SU-DHL-6 (cell line): ENCODE data around the gene ITGAL.

Experiments
- H2AFZ ChIP-seq: fragments of 200-600 bp; sonication (generic); 2 replicates; pipeline ENCODE4 v1.6.1; 2014; ENCODE audit warnings: low read depth, mild to moderate bottlenecking, moderate library complexity, mixed read lengths, antibody characterized with exemption, low read length; ENCODE audit not compliant: severe bottlenecking
- H3F3A ChIP-seq: fragments of 200-600 bp; shearing (Covaris generic); 2 replicates; pipeline ENCODE4 v1.6.0; 2016; ENCODE audit warnings: antibody characterized with exemption, mild to moderate bottlenecking; ENCODE audit not compliant: insufficient read depth
- H3K27ac ChIP-seq: fragments of 200-600 bp; sonication (generic); 2 replicates; pipeline ENCODE4 v1.5.1; 2016; ENCODE audit warnings: low read depth, mild to moderate bottlenecking, low read length, moderate library complexity, mixed read lengths
- H3K27me3 ChIP-seq: fragments of 200-600 bp; sonication (generic), shearing (Covaris generic); 2 replicates; pipeline ENCODE4 v1.6.0; 2014; ENCODE audit warnings: mild to moderate bottlenecking, low read length
- H3K36me3 ChIP-seq: fragments of 200-600 bp; sonication (generic); 2 replicates; pipeline ENCODE4 v1.6.1; 2014; ENCODE audit warnings: mild to moderate bottlenecking, low read length, mixed read lengths
- H3K4me2 ChIP-seq: fragments of 300-600, 200-600 bp; shearing (Covaris generic), sonication (generic); 2 replicates; pipeline ENCODE4 v1.6.0; 2014; ENCODE audit warnings: low read length, low read depth, mild to moderate bottlenecking; ENCODE audit not compliant: poor library complexity, severe bottlenecking
- H3K4me3 ChIP-seq: fragments of 200-600 bp; sonication (generic); 2 replicates; pipeline ENCODE4 v1.5.1; 2014; ENCODE audit warnings: antibody characterized with exemption, low read length, mild to moderate bottlenecking, mixed read lengths; ENCODE audit not compliant: insufficient read depth, poor library complexity, severe bottlenecking
- H3K79me2 ChIP-seq: fragments of 200-600 bp; sonication (generic); 2 replicates; pipeline ENCODE4 v1.6.1; 2014; ENCODE audit warnings: mild to moderate bottlenecking, low read length, moderate library complexity; ENCODE audit not compliant: insufficient read depth
- H3K9ac ChIP-seq: fragments of 200-600 bp; sonication (generic); 2 replicates; pipeline ENCODE4 v1.7.0; 2014; ENCODE audit warnings: mild to moderate bottlenecking, low read length
- H3K9me2 ChIP-seq: fragments of 200-600 bp; sonication (generic); replicated peaks from 2 replicates; pipeline ENCODE4 v1.6.1; 2014; ENCODE audit warnings: low read length; ENCODE audit not compliant: insufficient read depth
- H3K9me3 ChIP-seq: fragments of 200-600 bp; sonication (generic); 2 replicates; pipeline ENCODE4 v1.6.1; 2014; ENCODE audit warnings: low read length, mixed read lengths; ENCODE audit not compliant: insufficient read depth
- H4K20me1 ChIP-seq: fragments of 200-600 bp; sonication (generic); 2 replicates; pipeline ENCODE4 v1.6.1; 2014; ENCODE audit warnings: low read depth, mild to moderate bottlenecking, antibody characterized with exemption, low read length, moderate library complexity, mixed read lengths
- CTCF ChIP-seq: fragments of 200-600 bp; sonication (generic); IDR thresholded peaks from one replicate; pipeline ENCODE4 v1.5.1; 2017; ENCODE audit warnings: antibody characterized with exemption, mild to moderate bottlenecking, low read length, moderate library complexity; ENCODE audit not compliant: insufficient read depth, poor library complexity, severe bottlenecking
- EZH2phosphoT487 ChIP-seq: fragments of 200-600 bp; sonication (generic), shearing (Covaris generic); conservative IDR thresholded peaks from 2 replicates; pipeline ENCODE4 v1.6.1; 2018; ENCODE audit warnings: mild to moderate bottlenecking, antibody characterized with exemption, low read length, moderate library complexity, mixed read lengths

ITGAL gene

GRCh38 chr16:30562021-30562420, 89.5 kb downstream of the ITGAL start:
- H4K20me1 ChIP-seq = no peaks in the 10 kb centered on the region
- no peak overlapping the region for H3K9ac ChIP-seq
- H3K36me3 ChIP-seq = no peaks in the 10 kb centered on the region
- no peaks in the 10 kb centered on the region for H3K9me3 ChIP-seq
- H3K27me3 ChIP-seq = no peaks in the 10 kb centered on the region
- H3K79me2 ChIP-seq = 0 out of 2 replicates have a peak, but pooled peaks cover 4% of the 10 kb centered on the region
- no peak overlapping the region for H3K4me3 ChIP-seq
- no peak overlapping the region for H3K27ac ChIP-seq
- peaks cover 5% of the 10 kb centered on the region; the same call in 1 of the 2 replicates for H3F3A ChIP-seq
- H3K9me2 ChIP-seq = no peaks in the 10 kb centered on the region
- no peak for TF ChIP-seq EZH2phosphoT487
- TF ChIP-seq CTCF = no peak
- H2AFZ ChIP-seq = no peak overlapping the region
- no peak overlapping the region for H3K4me2 ChIP-seq

DNA sequence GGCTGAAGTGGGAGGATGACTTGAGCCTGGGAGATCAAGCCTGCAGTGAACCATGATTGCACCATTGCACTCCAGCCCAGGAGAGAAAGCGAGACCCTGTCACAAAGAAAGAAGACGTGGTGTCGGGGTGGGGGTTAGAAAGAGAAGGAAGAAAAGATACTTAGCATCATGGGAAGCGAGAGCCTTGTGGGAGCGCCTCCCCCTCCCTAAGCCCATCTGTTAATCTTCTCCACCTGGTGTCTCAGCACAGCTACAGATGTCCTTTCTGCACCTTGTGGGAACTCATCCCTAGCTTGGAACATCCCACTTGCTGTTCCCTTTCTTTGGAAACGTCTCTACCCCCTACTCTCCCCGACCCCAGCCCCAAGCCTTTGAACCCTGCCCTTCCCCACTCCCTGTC, 93.0 kb downstream of the ITGAL start:
- H2AFZ ChIP-seq = no peak overlapping the region
- H3F3A ChIP-seq = no peaks in the 10 kb centered on the region
- no peaks in the 10 kb centered on the region for H3K36me3 ChIP-seq
- no peak overlapping the region for H3K4me2 ChIP-seq
- no peaks in the 10 kb centered on the region for H3K79me2 ChIP-seq
- H3K9ac ChIP-seq = no peak overlapping the region
- no peaks in the 10 kb centered on the region for H4K20me1 ChIP-seq
- H3K27me3 ChIP-seq = no peaks in the 10 kb centered on the region
- TF ChIP-seq CTCF (no peak), EZH2phosphoT487 (no peak)
- no peak overlapping the region for H3K4me3 ChIP-seq
- H3K9me3 ChIP-seq = no peaks in the 10 kb centered on the region
- H3K9me2 ChIP-seq = no peaks in the 10 kb centered on the region
- H3K27ac ChIP-seq = no peak overlapping the region

DNA sequence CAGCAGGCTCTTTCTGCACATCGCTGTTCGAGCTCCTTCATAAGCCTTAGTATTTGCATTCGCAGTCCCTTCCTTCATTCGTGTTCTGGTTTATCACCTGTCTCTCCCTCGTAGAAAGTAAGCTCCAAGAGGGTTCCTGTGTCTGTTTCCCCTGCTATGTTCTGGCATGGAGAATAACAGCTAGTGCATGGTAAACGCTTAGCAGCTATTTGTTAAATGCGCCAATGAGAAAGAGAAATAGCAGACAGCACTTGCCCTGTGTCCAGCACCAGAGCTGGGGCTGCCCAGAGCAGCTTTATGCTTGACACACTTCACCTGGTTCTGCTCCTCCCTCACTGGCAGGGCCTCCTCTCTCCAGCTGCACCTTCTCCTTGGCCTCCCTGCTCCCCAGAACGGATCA, 93.4 kb downstream of the ITGAL start:
- H3K4me2 ChIP-seq = no peak overlapping the region

More for the DNA sequence above, 93.4 kb downstream of the ITGAL start:
- Histone ChIP-seq H3F3A (no peaks in the 10 kb centered on the region), H3K9me2 (no peaks in the 10 kb centered on the region), H3K79me2 (no peaks in the 10 kb centered on the region), H3K4me3 (no peak overlapping the region), H3K9ac (no peak overlapping the region), H3K36me3 (no peaks in the 10 kb centered on the region), H4K20me1 (no peaks in the 10 kb centered on the region), H2AFZ (no peak overlapping the region), H3K27ac (no peak overlapping the region), H3K9me3 (no peaks in the 10 kb centered on the region), H3K27me3 (no peaks in the 10 kb centered on the region)
- TF ChIP-seq CTCF = no peak
- TF ChIP-seq EZH2phosphoT487 = no peak
